SW 1271 (cell line): Measurements from ENCODE around the gene AKR1C3.
"Not testable (repeated sequence)": the region's sequence is repeated elsewhere in the genome, so short reads cannot be mapped to it uniquely, and the experiment has no call there.

Experiments used
- DNase-seq, 2 experiments: peaks; one replicate each; lab custom pipeline; 2025; lab: John Stamatoyannopoulos, UW

AKR1C3 gene

GRCh38 chr10:5094265-5095205 is at the start of gene AKR1C3:
Gene AKR1C3 (plus strand): TSS chr10:5094414. CDS start chr10:5094445, 31 bp downstream.
- DNase-seq, result peak in 1 of 2 experiments; percentile 23

- DNase-seq, result no peak
Observed at GRCh38 chr10:5045095-5045494, 49.1 kb upstream of the AKR1C3 start.

- DNase-seq, result no peak
Observed at GRCh38 chr10:5046410-5046809, 47.8 kb upstream of the AKR1C3 start.

- DNase-seq, result not testable (repeated sequence)
Observed at GRCh38 chr10:5047055-5047454, 47.2 kb upstream of the AKR1C3 start.

- no peak for DNase-seq
Observed at GRCh38 chr10:5047912-5048628, 46.1 kb upstream of the AKR1C3 start.

- DNase-seq, result not testable (repeated sequence)
Observed at GRCh38 chr10:5052951-5053500, 41.2 kb upstream of the AKR1C3 start.

GRCh38 chr10:5054831-5055230 is 39.4 kb upstream of the AKR1C3 start:
- not testable (repeated sequence) for DNase-seq

GRCh38 chr10:5059267-5059666 is 34.9 kb upstream of the AKR1C3 start:
- DNase-seq, result not testable (repeated sequence)

- not testable (repeated sequence) for DNase-seq
Observed at GRCh38 chr10:5060791-5061190, 33.4 kb upstream of the AKR1C3 start.

- DNase-seq, result no peak
Observed at GRCh38 chr10:5064656-5065055, 29.6 kb upstream of the AKR1C3 start.

- no peak for DNase-seq
Observed at GRCh38 chr10:5068274-5068984, 25.8 kb upstream of the AKR1C3 start.

GRCh38 chr10:5070648-5071410 is 23.4 kb upstream of the AKR1C3 start:
- no peak for DNase-seq

- DNase-seq, result no peak
Observed at GRCh38 chr10:5071411-5072198, 22.6 kb upstream of the AKR1C3 start.

- no peak for DNase-seq
Observed at GRCh38 chr10:5073659-5074058, 20.6 kb upstream of the AKR1C3 start.

GRCh38 chr10:5076615-5077014 is 17.6 kb upstream of the AKR1C3 start:
- DNase-seq, result no peak

GRCh38 chr10:5078547-5079180 is 15.6 kb upstream of the AKR1C3 start:
- DNase-seq, result no peak

- DNase-seq, result no peak
Observed at GRCh38 chr10:5079306-5079830, 14.8 kb upstream of the AKR1C3 start.

- DNase-seq, result no peak
Observed at GRCh38 chr10:5079836-5080235, 14.4 kb upstream of the AKR1C3 start.

GRCh38 chr10:5081091-5081490 is 13.1 kb upstream of the AKR1C3 start:
- DNase-seq, result no peak
